GM23248 (cell line): ENCODE data around the gene MEA1.

ENCODE experiments used
- EZH2 ChIP-seq: fragments of 200-600 bp; sonication (generic); IDR thresholded peaks from 2 replicates; pipeline ENCODE4 v1.6.1; 2018; ENCODE audit warnings: antibody characterized with exemption, mild to moderate bottlenecking; ENCODE audit not compliant: insufficient read depth, poor library complexity, severe bottlenecking
- EZH2phosphoT487 ChIP-seq: fragments of 200-600 bp; sonication (generic); IDR thresholded peaks from 2 replicates; pipeline ENCODE4 v1.6.1; 2018; ENCODE audit warnings: antibody characterized with exemption, moderate library complexity, mild to moderate bottlenecking, low read depth; ENCODE audit not compliant: insufficient read depth

DNA sequence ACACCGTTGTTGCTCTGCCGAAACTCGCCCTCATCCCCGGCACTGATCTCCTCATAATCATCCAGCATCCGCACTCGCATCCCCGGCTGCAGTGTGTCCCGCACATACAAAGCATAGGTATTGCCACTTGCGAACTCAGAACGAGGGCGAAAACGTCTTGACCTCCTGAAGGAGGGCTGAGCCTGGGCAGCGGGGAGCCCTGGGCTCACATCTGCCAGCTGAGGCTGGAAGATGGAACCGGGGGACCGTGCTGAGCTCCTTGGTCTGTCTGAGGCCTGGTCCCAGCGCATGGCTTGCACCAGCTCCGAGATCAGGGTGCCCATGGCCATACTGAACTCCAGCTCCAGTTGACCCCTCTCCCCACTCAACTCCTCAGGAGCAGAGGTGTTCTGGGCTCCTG is 37.2 kb upstream of the MEA1 start:
- TF ChIP-seq EZH2 (no peak), EZH2phosphoT487 (no peak)
